GM12891 (cell line): ENCODE results near the gene TNKS1BP1.

ENCODE experiments used
- POLR2A ChIP-seq: IDR thresholded peaks from 2 replicates; pipeline ENCODE4 v1.6.1; 2011; ENCODE audit warnings: low read depth, low read length, control low read depth
- POLR2AphosphoS5 ChIP-seq: IDR thresholded peaks from 2 replicates; pipeline ENCODE4 v1.6.1; 2011; ENCODE audit warnings: low read depth, low read length, control low read depth
- TAF1 ChIP-seq: IDR thresholded peaks from 2 replicates; pipeline ENCODE4 v1.6.1; 2011; ENCODE audit warnings: low read depth, low read length, control low read depth

DNA sequence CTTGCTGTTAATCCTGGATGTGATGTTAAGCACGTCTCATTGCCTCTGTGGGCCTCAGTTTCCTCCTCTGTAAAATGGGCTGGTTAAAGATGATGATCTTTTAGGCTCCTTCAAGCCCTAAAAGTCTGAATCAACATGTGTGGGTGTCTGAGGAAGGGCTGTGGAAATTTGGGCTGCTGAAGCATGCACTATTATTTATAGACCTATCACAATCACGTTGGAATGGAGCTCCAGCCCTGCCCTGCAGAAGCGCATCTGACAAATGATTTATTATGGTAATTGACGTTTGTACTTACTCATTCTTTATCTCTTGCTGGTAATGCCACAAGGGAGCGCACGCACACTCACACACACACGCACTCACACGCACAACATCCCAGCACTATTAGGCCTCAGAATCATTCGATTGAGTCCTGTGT is 33.8 kb upstream of the TNKS1BP1 start:
- TF ChIP-seq POLR2AphosphoS5 (no peak), POLR2A (no peak), TAF1 (no peak)
